HEK293 (cell line): Measurements from ENCODE around the gene PLXNA3.

ENCODE experiments used
- CTCF ChIP-seq: fragments of 450-650 bp; formaldehyde crosslinking; IDR thresholded peaks from 2 replicates; pipeline ENCODE4 v1.5.1; 2016; ENCODE audit warnings: missing biosample characterization, missing genetic modification characterization
- ZNF274 ChIP-seq, 2 experiments: fragments of 200-500 bp in 1 of 2; fragments of 450-650 bp in 1 of 2; sonication (Bioruptor generic) in 1 of 2; formaldehyde crosslinking in 1 of 2; IDR thresholded peaks; 2 replicates each; pipeline versions ENCODE4 v1.5.1 to v1.6.1; 2014 to 2016; ENCODE audit warnings: borderline replicate concordance in 1 of 2, inconsistent platforms in 1 of 2, low read length in 1 of 2, missing biosample characterization in 1 of 2, missing genetic modification characterization in 1 of 2
- ZNF449 ChIP-seq: fragments of 450-650 bp; formaldehyde crosslinking; IDR thresholded peaks from 2 replicates; pipeline ENCODE4 v1.5.1; 2017; ENCODE audit warnings: missing biosample characterization, mild to moderate bottlenecking, missing genetic modification characterization, moderate library complexity

- TF ChIP-seq CTCF (tag by site-specific recombination) = no peak
- TF ChIP-seq ZNF274 (IDR thresholded peaks at IDR 0.05; ENCODE audit: low read length) = no peak
- no peak for TF ChIP-seq ZNF274 (tag by site-specific recombination; IDR thresholded peaks at IDR 0.05; ENCODE audit: borderline replicate concordance)
- TF ChIP-seq ZNF449 = no peak
Observed at GRCh38 chrX:154459832-154460231, 1.8 kb downstream of the PLXNA3 start.
